ENCODE measurements around the gene CELA3B. TPM values are rescaled to one million over a fixed set of nuclear protein-coding genes. Genes with fewer than 3 reads are reported as not detected.
"Not testable (repeated sequence)": the region's sequence is repeated elsewhere in the genome, so short reads cannot be mapped to it uniquely, and the experiment has no call there.

CELA3B gene
- not detected for polyA plus RNA-seq (2013, experiment 1 of 2; ENCODE audit: insufficient read length)
- not detected for polyA plus RNA-seq (2013, experiment 2 of 2; ENCODE audit: insufficient read length)

GRCh38 chr1:21976703-21977239 lies at the start of gene CELA3B:
Gene CELA3B (plus strand): TSS chr1:21977022. CDS start chr1:21977040, 18 bp downstream.
- not testable (repeated sequence) for DNase-seq

DNA sequence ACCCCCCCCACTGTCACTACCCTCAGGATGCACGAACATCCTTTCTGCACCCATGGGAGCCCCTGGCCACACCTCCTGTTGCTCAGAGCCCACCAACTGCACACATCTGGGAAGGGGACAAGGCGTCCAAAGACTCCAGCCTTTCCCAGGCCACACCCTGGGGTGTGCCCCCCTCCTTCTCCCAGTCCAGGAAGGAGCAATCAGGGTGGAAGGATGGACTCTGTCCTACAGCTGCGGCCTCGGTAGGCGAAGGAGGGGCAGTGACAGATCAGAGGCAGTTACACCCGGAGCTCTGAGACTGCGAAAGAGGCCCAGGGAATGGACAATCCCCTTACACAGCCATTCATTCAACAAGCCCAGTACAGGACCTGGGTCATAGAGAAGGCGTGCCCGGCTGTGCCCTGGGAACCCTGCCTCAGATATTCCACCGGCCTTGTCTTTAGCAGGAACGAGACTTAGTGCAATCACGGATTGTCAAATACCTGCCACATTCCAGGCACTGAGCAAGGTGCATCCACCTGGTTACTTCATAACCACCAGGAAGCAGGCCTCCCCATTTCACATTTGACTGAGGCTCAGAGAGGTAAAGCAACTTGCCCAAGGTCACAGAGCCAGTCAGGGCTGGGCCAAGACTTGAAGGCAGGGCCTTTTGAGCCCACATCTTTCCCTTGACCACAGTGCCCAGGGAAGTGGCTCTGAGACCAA lies 49.1 kb upstream of the CELA3B start:
- peak; percentile 66 for DNase-seq

- no peak for DNase-seq
Measured at GRCh38 chr1:21930080-21930571, 46.7 kb upstream of the CELA3B start.

DNA sequence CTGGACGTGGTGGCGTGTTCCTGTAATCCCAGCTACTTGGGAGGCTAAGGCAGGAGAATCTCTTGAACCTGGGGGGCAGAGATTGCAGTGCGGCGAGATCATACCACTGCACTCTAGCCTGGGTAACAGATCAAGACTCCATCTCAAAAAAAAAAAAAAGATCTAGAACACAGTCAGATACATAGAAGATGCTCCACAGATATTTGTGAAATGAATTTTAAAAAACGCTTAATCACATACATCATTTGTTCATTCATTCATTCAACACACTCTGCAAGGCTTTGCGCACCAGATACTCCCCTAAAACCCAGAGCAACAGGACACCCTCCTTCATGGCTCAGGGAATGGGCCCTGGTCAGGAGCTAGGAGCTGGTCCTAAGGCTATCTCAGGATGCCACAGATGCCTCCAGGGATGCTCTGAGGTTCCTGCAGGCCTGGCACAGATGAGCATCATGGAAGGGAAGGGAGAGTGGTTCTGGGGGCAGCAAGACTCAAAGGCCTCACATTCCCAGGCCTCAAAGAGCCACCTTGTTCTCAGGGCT lies 46.1 kb upstream of the CELA3B start:
- DNase-seq: peak; percentile 43

GRCh38 chr1:21931171-21932093 lies 45.4 kb upstream of the CELA3B start:
- peak; percentile 94 for DNase-seq

DNA sequence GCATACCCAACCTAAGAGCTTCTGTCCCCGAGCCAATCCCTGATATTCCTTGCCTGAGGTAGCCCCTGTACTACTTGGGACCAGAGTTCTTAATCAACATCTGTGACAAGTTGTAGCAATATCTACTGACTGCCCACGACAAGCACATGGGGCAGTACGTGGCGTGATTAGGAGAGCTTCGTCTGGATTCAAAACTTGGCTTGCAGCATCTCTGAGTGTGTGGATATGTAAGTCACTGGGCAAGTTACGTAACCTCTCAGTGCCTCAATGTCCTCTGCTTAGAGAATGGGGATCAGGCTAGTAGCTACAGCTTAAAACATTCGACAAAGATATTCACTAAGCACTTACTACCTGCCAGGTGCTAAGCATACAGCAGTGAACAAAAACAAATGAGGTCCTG lies 44.7 kb upstream of the CELA3B start:
- peak; percentile 54 for DNase-seq

DNA sequence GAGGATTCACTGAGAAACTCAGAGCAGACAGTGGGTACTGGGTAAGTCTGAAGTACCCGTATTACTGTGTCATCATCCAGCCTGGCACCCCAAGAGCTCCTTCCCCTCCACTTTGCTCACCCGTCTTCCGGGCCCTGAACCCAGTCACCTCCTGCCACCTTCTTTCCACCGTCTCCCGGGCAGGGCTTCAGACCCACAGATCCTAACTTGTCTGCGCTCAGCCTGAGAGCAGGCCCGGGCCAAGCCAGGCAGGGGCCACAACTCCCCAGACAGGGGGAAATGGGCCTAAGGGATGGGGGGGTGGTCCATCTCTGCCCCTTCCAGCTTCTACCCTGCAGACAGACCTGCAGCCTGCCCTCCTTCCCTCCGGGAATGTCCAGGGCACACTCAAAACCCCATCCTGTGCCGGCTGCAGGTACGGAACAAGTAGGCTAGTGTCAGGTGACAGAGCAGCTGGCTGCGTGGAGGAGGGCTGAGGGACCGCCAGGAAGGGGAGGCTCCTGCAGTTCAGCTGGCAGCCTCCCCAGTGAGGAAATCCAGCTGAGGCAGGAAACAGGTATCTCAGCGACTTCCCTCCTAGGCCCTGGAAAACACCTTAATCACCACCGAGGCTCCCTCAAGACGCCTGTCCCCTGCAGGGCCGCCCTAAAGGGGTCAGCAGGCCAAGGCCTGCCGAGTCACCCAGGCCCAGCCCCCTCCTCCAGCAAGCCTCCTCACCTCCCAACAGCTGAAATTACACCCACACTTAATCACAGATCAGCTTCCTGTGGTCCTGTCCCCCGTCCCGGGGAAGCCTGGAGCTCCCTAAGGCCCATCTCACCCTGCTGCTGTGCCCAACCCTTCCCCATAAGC lies 43.2 kb upstream of the CELA3B start:
- DNase-seq: no peak

GRCh38 chr1:21935393-21935804 lies 41.4 kb upstream of the CELA3B start:
- DNase-seq: peak; percentile 69

DNA sequence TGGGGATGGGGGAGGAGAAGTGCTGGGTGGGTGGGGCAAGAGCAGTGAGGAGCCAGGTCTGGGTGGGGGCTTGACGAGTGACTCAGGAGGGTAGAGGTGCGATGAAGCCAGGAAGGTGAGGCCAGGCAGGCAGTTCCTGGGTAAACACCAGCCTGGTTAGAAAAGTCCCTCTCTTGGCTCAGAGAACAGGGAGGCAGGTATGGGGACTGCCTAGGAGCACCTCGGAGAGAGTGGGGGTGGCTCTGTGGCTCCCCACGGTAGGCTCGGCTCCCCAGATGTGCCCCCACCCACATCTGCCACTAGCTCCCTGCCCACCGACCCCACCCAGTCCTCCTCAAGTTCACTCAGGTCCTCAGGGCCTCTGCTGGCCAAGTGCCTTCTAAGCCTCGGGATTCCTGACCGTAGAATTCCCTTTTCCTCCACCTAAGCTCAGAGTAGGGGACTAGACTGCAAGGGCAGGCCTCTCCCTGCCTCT lies 40.9 kb upstream of the CELA3B start:
- no peak for DNase-seq

DNA sequence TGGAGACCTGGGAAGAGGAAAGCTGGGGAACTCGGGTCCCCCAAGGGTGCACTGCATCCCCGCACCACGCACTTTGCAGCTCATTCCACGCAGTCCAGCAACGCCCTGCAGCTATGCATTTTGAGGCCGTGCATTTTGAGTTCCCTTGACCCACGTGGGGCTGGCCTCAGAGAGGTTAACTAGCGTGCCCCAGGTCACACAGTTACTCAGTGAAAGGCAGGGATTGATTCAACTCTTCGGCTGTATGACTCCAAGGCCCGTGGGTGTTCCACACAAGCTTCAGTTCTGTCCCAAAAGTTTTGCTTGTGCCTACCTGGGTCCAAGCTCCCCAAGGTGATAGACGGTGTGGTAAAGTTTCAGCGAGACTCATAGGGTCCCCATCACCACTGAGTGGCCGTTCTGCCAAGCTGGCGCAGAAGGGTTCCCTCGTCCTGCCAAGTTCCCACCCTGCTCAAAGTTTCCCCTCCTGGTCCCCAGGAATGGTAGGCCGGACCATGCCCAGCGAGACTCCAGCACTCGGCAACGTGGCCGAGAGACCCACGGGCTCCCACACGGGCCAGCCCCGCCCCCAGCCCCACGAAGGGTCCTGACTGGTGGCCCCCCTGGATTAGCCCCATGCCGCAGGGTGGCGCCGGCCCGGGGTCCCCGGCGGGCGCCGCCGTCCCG lies 40.3 kb upstream of the CELA3B start:
- DNase-seq: no peak

GRCh38 chr1:21937034-21937371 lies 39.8 kb upstream of the CELA3B start, which contains the start of gene HSPG2:
Gene HSPG2 (minus strand): TSS chr1:21937310. CDS start chr1:21937217, 93 bp downstream.
- DNase-seq: no peak

- peak; percentile 94 for DNase-seq
Measured at GRCh38 chr1:21937372-21938121, 39.3 kb upstream of the CELA3B start.

GRCh38 chr1:21938732-21939538 lies 37.9 kb upstream of the CELA3B start:
- no peak for DNase-seq

DNA sequence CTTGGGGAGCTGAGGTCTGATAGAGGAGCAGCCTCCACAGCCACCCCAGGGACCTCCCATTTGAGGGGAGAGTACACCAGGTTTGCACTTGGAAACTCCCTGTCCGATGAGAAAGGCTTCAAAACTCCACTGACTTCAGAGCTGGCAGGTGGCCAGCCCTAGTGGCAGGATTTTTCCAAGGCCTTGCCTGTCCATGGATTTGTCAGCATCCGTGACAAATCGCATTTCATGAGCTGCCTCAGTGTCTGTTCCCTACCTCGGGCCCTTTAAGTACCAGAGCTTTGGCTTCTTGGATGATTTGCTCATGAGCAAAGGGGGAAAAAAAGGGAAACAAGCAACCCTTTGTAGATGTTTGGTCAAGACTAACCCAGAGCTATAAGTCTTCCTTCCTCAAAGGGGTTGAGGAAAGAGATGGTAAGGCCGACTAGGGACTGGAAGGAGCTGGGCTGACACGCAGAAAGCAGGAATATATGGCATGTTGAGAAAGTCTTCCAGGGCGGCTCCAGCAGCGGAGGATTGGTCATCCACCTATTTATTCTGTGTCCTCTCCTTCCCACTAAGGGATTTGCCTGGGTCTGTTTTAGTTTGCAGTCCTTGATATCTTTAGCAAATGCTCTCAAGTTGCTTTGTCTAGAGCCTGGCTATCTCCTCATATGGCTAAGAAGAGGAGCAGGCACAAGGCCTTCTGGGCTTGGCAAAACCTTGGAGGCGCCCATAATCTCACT lies 37.0 kb upstream of the CELA3B start:
- DNase-seq: peak; percentile 98

GRCh38 chr1:21940492-21940891 lies 36.3 kb upstream of the CELA3B start:
- no peak for DNase-seq

GRCh38 chr1:21941370-21941769 lies 35.5 kb upstream of the CELA3B start:
- DNase-seq: no peak

- no peak for DNase-seq
Measured at GRCh38 chr1:21942464-21942863, 34.4 kb upstream of the CELA3B start.

DNA sequence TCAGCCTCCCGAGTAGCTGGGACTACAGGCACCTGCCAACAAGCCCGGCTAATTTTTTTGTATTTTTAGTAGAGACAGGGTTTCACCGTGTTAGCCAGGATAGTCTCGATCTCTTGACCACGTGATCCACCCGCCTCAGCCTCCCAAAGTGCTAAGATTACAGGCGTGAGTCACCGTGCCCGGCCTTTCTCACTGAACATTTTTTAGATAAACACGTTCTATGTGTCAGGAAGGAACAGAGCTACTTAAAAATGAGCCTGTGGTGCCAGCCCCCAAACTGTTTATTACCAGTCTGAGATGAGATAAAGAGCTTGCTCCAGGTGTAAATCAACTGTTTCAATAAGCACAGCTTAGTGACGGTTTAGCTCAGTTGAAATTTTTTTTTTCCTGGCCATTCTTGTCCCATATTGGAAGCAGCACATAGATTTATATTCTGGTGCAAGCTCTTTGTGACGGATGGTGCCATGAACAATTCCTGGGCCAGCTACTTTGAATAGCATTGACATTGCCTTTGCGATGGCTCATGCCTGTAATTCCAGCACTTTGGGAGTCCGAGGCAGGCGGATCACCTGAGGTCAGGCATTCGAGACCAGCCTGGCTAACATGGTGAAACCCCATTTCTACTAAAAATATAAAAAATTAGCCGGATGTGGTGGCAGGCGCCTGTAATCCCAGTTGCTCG lies 33.7 kb upstream of the CELA3B start:
- DNase-seq: peak; percentile 58
